Heart left ventricle (tissue), 16 donors: ENCODE results near the gene LIN52. TPM values are rescaled to one million over a fixed set of nuclear protein-coding genes. Genes with fewer than 3 reads are reported as not detected.

Source experiments
- ATAC-seq, 4 donors: fragments of 200-7000 bp; cut with Tn5 transposase; one replicate each; pipeline ENCODE4 v1.9.1; 2020 to 2022; ENCODE audit warnings: moderate library complexity in 4 of 4, mild to moderate bottlenecking in 3 of 4, moderate number of reproducible peaks in 1 of 4
- DNase-seq, 5 donors: peaks; one replicate each; pipeline ENCODE4 v3.0.0-alpha.2; 2020
- H3K27ac ChIP-seq, 12 donors: fragments of 200-600 bp; sonication (generic) in 4 of 12; one replicate each; pipeline versions ENCODE4 v1.5.0 to v1.8.0; 2016 to 2022; ENCODE audit warnings: mild to moderate bottlenecking in 2 of 12
- H3K27me3 ChIP-seq, 9 donors: fragments of 200-600 bp; sonication (generic) in 2 of 9; one replicate each; pipeline versions ENCODE4 v1.5.1 to v1.8.0; 2016 to 2022; ENCODE audit warnings: mild to moderate bottlenecking in 3 of 9
- H3K36me3 ChIP-seq, 9 donors: fragments of 200-600 bp; sonication (generic) in 2 of 9; one replicate each; pipeline versions ENCODE4 v1.5.0 to v1.8.0; 2018 to 2022; ENCODE audit warnings: mild to moderate bottlenecking in 2 of 9
- H3K4me1 ChIP-seq, 12 donors: fragments of 200-600 bp; sonication (generic) in 4 of 12; one replicate each; pipeline versions ENCODE4 v1.5.0 to v1.8.0; 2016 to 2022; ENCODE audit warnings: mild to moderate bottlenecking in 3 of 12
- H3K4me3 ChIP-seq, 12 donors: fragments of 200-600 bp; sonication (generic) in 4 of 12; one replicate each; pipeline versions ENCODE4 v1.5.0 to v1.8.0; 2017 to 2022; ENCODE audit warnings: mild to moderate bottlenecking in 9 of 12, moderate library complexity in 4 of 12
- H3K9me3 ChIP-seq, 12 donors: fragments of 200-600 bp; sonication (generic) in 4 of 12; one replicate each; pipeline versions ENCODE4 v1.5.0 to v1.8.0; 2016 to 2022; ENCODE audit warnings: mild to moderate bottlenecking in 1 of 12
- POLR2A ChIP-seq, 2 donors: fragments of 450-650 bp; IDR thresholded peaks; one replicate each; pipeline ENCODE4 v1.6.1; 2017; ENCODE audit warnings: antibody characterized with exemption in 2 of 2, mild to moderate bottlenecking in 2 of 2, moderate library complexity in 2 of 2
- WGBS, 4 donors: extraction: QIAGEN DNeasy Blood & Tissue Kit in 2 of 4; methylation state at CpG; one replicate each; pipeline versions ENCODE4 v1.1.5 to v1.1.7; 2013 to 2018; 5-methylcytosine and 5-hydroxymethylcytosine counted together
- intact Hi-C, 10 donors: fragments of 100-400 bp; cut with DNase I; formaldehyde crosslinking; loops; one replicate each; pipeline versions ENCODE4 v1.11.1 to v1.14.2; 2022
- polyA plus RNA-seq, 2 donors: library from polyadenylated mRNA; stranded (reverse); fragments of 200-250 nt; gene quantifications; one replicate each; pipeline ENCODE4 v1.2.3, GENCODE V29; 2013
- total RNA-seq, 9 donors: library from RNA; depleted of rRNA in 2 of 9; stranded (reverse); fragments of >200 nt in 2 of 9; fragmentation: NEBNext Ultra II Directional in 3 of 9; extraction: Animal tissue kit (Norgen Biotek cat#: 25700) in 3 of 9; gene quantifications; one replicate each; pipeline versions ENCODE4 v1.1.0 to v1.2.4, GENCODE V29; 2016 to 2023
- TF ChIP-seq, protein P1 (sequence below), 12 donors: fragments of 200-600 bp; sonication (generic) in 4 of 12; IDR thresholded peaks; one replicate each; pipeline versions ENCODE4 v1.5.0 to v1.8.0; 2018 to 2022; ENCODE audit warnings: antibody characterized with exemption in 12 of 12, mild to moderate bottlenecking in 5 of 12
- donor health status: ischemic (EF 13 %, LVEDD 7.1; RV severe dilation, severe dysfunction).
- donor health status: healthy with polysubstance abuse.
- donor health status: DM: no; HTN: yes; CAD: no.
- donor health status: DM: no; HTN: no; CAD: no.
- donor health status: ischemic (EF 25% LVEDD 6.9; RV normal size, moderate dysfunction).
- donor health status: ischemic (EF 25% LVEDD 5.7; RV mildly dilated, moderate dysfunction).
- donor health status: healthy.
- donor health status: DM: yes; HTN: yes; CAD: no.
- donor health status: ischemic (EF 35%, LVEDD 5.7; RV mildly dilated, moderate dysfunction).
- donor health status: nonischemic (EF 11% LVEDD 7.7; RV severe dilation, severe dysfunction).
- donor health status: DM: yes; HTN: yes; CAD: no.
- donor health status: PGD.
- donor health status: ischemic (EF 29% LVEDD 5.4; RV normal size, mild dysfunction).
- donor health status: nonischemic (EF 23%, LVEDD 6.1; RV moderate dilation, normal function).

LIN52 gene
- total and polyA plus RNA-seq, 11 donors: 4.2 to 14.5 (median 8.9) TPM

DNA sequence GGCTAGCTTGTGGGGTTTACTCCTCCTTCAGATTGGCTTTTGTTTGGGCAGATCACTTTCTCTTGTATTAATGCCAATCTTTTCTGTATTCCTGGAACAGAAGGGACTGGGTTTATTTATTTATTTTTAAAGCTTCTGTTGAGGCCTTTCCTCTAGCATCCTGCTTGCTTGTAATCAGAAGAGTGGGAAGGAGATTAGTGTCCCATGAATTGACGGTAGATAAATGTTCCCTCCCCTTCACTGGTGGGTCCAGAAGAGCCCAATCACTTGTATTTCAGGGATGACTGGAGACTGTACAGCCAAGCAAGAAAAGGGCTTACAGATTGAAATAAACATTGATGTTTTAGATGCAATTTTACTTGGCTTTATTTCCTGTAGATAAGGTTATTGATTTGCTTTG, 71.0 kb downstream of the LIN52 start:
- no peaks in the 10 kb centered on the region for H3K36me3 ChIP-seq
- intact Hi-C loops: no loop called here
- DNase-seq (no peak), ATAC-seq (no peak)
- no peak overlapping the region for H3K4me3 ChIP-seq
- no peaks in the 10 kb centered on the region for H3K27me3 ChIP-seq
- no peak overlapping the region for H3K27ac ChIP-seq
- TF ChIP-seq, protein P1, sequence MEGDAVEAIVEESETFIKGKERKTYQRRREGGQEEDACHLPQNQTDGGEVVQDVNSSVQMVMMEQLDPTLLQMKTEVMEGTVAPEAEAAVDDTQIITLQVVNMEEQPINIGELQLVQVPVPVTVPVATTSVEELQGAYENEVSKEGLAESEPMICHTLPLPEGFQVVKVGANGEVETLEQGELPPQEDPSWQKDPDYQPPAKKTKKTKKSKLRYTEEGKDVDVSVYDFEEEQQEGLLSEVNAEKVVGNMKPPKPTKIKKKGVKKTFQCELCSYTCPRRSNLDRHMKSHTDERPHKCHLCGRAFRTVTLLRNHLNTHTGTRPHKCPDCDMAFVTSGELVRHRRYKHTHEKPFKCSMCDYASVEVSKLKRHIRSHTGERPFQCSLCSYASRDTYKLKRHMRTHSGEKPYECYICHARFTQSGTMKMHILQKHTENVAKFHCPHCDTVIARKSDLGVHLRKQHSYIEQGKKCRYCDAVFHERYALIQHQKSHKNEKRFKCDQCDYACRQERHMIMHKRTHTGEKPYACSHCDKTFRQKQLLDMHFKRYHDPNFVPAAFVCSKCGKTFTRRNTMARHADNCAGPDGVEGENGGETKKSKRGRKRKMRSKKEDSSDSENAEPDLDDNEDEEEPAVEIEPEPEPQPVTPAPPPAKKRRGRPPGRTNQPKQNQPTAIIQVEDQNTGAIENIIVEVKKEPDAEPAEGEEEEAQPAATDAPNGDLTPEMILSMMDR (IDR thresholded peaks at IDR 0.05): no peak
- TF ChIP-seq POLR2A (IDR thresholded peaks at IDR 0.05): no peak
- no peaks in the 10 kb centered on the region for H3K9me3 ChIP-seq
- WGBS, 4 donors: 60 to 76% (median 63%) methylated on average over 1 of the region's 1 CpG
- H3K4me1 ChIP-seq: no peaks in the 10 kb centered on the region

DNA sequence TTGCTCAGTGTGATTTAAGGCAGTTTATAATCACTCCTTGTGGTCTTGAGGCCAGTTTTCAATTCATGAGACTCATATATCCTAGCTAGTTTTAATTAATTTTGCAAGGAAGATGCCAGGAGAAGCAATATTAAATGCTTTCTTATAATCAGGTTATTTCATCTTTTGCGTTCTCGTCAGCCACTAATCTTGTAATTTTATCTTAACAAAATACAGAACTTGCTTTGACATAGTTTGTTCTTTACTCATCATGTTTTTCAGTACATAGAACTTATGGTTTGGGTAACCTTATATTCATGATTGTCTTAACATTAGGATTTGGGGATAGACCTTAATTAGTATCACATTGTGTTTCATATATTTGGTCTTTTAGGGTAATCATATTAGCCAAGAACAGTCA, 76.0 kb downstream of the LIN52 start:
- H3K4me1 ChIP-seq: no peaks in the 10 kb centered on the region
- no peak overlapping the region for H3K27ac ChIP-seq
- no peak for ATAC-seq
- H3K9me3 ChIP-seq: no peaks in the 10 kb centered on the region
- intact Hi-C loops: no loop called here
- 69 to 100% (median 84%) methylated on average over 2 of the region's 2 CpGs for WGBS, 4 donors
- H3K27me3 ChIP-seq: no peaks in the 10 kb centered on the region
- peaks cover 0 to 5% (median 0%) of the 10 kb centered on the region in 9 donors for H3K36me3 ChIP-seq
- DNase-seq: no peak
- no peak overlapping the region for H3K4me3 ChIP-seq
- TF ChIP-seq, protein P1 (IDR thresholded peaks at IDR 0.05): no peak
- TF ChIP-seq POLR2A (IDR thresholded peaks at IDR 0.05): no peak

DNA sequence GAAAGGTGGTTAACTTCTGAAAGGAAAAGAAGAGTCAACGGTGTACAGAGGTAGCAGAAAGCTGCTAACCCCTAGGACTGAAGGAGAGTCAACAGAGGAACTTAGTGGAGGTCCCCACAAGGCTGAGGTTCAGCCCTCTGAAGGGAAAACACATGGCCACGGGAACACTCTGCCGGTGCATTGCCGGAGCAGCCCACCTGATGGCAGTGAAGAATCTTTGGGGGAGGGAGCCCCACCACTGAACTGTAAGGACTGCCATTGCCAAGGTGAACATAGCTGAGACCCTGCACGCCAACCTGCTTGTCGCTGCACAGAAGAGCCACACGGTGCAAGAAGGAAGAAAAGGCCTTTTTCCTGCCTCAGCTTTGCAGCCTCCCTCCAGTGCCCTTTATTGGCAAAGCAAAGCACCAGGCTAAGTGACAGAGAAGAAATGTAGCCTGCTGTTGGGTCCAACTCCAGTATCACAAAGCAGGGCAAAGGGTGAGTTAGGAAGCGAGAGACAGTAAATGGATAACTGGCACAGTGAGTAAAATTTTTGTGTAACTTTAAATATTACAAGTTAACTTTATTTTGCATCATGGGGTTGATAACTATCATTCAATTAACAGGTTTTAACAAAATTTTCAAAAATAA, 76.9 kb downstream of the LIN52 start:
- ATAC-seq: no peak
- Histone ChIP-seq H3K27me3 (no peaks in the 10 kb centered on the region), H3K9me3 (no peaks in the 10 kb centered on the region), H3K4me3 (no peak overlapping the region), H3K4me1 (no peaks in the 10 kb centered on the region), H3K27ac (no peak overlapping the region), H3K36me3 (peaks cover 0 to 5% (median 0%) of the 10 kb centered on the region in 9 donors)
- 85 to 90% (median 89%) methylated on average over 8 of the region's 8 CpGs for WGBS, 4 donors
- intact Hi-C loops: no loop called here
- no peak for TF ChIP-seq POLR2A (IDR thresholded peaks at IDR 0.05)
- TF ChIP-seq, protein P1 (IDR thresholded peaks at IDR 0.05): no peak
- no peak for DNase-seq

DNA sequence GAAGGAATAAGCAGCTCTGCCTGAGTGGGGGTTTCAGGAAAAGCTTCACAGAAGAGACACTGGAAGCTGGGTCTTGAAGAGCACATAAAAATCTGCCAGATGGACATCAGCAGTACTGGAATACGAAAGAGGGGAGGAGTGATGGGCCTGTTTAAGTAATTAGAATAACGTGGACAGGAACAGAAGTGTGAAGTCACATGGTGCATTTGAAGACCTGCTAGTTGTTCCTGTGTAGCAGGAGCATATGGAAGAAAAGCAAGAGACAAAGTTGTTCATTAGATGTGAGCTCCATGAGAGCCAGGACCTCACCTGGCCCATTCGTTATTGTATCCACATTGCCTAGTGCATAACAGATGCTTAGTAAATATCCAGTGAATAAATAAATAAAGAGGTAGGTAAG, 85.2 kb downstream of the LIN52 start:
- Histone ChIP-seq H3K27me3 (no peaks in the 10 kb centered on the region), H3K4me1 (no peaks in the 10 kb centered on the region), H3K36me3 (no peaks in the 10 kb centered on the region), H3K27ac (no peak overlapping the region), H3K9me3 (no peaks in the 10 kb centered on the region), H3K4me3 (no peak overlapping the region)
- no peak for TF ChIP-seq POLR2A (IDR thresholded peaks at IDR 0.05)
- TF ChIP-seq, protein P1 (IDR thresholded peaks at IDR 0.05): no peak
- 66 to 87% (median 73%) methylated on average over 3 of the region's 3 CpGs for WGBS, 4 donors
- ATAC-seq (no peak), DNase-seq (no peak)
- intact Hi-C loops: no loop called here
